Transverse colon (tissue), 4 donors: Measurements from ENCODE around the gene SERPINA1.

Experiments used
- CTCF ChIP-seq, 5 experiments: fragments of 200-600 bp in 3 of 5; fragments of 450-650 bp in 2 of 5; sonication (generic) in 3 of 5; IDR thresholded peaks; 1 replicate in 2 of 5; 2 replicates in 3 of 5; pipeline ENCODE4 v1.5.1; 2016 to 2017; ENCODE audit warnings: antibody characterized with exemption in 5 of 5, inconsistent platforms in 3 of 5, mild to moderate bottlenecking in 2 of 5, moderate library complexity in 1 of 5
- EP300 ChIP-seq: sonication (generic); formaldehyde crosslinking; IDR thresholded peaks from one replicate; pipeline ENCODE4 v1.6.1; 2017; ENCODE audit warnings: antibody characterized with exemption, low read depth
- POLR2A ChIP-seq: fragments of 450-650 bp; IDR thresholded peaks from one replicate; pipeline ENCODE4 v1.6.1; 2016; ENCODE audit warnings: antibody characterized with exemption, mild to moderate bottlenecking, moderate library complexity
- POLR2AphosphoS5 ChIP-seq, 3 donors: sonication (generic); formaldehyde crosslinking; IDR thresholded peaks; one replicate each; pipeline ENCODE4 v1.6.1; 2016; ENCODE audit warnings: antibody characterized with exemption in 3 of 3

DNA sequence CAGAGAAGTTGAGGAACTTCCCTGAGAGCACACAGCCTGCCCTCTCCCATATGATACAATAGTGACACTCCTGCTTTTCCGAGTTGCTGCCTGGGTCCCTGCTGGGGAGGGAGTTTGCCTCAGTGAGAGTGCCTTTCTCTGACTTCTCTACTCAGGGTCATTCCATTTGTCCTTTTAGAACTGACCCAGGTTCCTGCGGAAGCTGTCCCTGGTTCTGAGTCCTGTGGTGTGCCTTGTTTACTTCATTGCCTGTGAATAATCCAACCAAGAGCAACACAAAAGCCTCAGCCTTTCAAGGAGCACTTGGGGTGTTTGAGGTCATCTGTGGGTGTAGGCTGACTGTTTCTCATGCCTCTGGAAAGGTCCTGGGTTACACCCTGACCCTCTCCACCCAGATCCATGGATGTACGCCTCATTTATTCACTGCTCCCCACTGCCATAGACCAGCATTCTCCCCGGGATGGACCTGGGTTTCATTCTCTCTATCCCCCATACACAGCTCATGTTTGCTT lies 13.6 kb downstream of the SERPINA1 start:
- TF ChIP-seq CTCF (IDR thresholded peaks at IDR 0.05): no peak
- no peak for TF ChIP-seq POLR2A
- TF ChIP-seq POLR2AphosphoS5 (IDR thresholded peaks at IDR 0.05): no peak
- no peak for TF ChIP-seq EP300
